ENCODE measurements around the gene NIPAL1.

DNA sequence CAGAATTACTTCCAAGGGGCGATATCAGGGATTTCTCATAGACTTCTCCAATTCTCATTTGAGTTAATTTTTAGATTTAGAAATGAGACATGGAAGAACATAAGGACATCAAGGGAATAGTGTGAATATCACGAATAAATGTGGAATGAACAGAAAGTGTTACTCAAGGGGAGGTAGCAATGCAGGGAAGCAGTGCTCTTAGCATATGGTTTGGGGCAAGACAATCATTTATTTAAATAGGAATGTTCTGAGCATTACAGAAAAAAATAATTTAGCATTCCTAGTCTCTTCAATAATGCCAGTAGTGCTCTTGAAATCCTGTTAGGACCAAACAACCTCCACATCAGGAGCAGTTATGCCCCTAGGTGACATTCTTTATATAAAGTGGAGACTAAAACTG, 61.9 kb downstream of the NIPAL1 start:
- TF ChIP-seq, protein P1, sequence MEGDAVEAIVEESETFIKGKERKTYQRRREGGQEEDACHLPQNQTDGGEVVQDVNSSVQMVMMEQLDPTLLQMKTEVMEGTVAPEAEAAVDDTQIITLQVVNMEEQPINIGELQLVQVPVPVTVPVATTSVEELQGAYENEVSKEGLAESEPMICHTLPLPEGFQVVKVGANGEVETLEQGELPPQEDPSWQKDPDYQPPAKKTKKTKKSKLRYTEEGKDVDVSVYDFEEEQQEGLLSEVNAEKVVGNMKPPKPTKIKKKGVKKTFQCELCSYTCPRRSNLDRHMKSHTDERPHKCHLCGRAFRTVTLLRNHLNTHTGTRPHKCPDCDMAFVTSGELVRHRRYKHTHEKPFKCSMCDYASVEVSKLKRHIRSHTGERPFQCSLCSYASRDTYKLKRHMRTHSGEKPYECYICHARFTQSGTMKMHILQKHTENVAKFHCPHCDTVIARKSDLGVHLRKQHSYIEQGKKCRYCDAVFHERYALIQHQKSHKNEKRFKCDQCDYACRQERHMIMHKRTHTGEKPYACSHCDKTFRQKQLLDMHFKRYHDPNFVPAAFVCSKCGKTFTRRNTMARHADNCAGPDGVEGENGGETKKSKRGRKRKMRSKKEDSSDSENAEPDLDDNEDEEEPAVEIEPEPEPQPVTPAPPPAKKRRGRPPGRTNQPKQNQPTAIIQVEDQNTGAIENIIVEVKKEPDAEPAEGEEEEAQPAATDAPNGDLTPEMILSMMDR (IDR thresholded peaks at IDR 0.05; ENCODE audit: insufficient read depth, low read length) = no peak
- TF ChIP-seq, protein P2, sequence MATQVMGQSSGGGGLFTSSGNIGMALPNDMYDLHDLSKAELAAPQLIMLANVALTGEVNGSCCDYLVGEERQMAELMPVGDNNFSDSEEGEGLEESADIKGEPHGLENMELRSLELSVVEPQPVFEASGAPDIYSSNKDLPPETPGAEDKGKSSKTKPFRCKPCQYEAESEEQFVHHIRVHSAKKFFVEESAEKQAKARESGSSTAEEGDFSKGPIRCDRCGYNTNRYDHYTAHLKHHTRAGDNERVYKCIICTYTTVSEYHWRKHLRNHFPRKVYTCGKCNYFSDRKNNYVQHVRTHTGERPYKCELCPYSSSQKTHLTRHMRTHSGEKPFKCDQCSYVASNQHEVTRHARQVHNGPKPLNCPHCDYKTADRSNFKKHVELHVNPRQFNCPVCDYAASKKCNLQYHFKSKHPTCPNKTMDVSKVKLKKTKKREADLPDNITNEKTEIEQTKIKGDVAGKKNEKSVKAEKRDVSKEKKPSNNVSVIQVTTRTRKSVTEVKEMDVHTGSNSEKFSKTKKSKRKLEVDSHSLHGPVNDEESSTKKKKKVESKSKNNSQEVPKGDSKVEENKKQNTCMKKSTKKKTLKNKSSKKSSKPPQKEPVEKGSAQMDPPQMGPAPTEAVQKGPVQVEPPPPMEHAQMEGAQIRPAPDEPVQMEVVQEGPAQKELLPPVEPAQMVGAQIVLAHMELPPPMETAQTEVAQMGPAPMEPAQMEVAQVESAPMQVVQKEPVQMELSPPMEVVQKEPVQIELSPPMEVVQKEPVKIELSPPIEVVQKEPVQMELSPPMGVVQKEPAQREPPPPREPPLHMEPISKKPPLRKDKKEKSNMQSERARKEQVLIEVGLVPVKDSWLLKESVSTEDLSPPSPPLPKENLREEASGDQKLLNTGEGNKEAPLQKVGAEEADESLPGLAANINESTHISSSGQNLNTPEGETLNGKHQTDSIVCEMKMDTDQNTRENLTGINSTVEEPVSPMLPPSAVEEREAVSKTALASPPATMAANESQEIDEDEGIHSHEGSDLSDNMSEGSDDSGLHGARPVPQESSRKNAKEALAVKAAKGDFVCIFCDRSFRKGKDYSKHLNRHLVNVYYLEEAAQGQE (IDR thresholded peaks at IDR 0.05; ENCODE audit: insufficient replicate concordance, low read depth) = no peak
- TF ChIP-seq POLR2AphosphoS5 (IDR thresholded peaks at IDR 0.05; ENCODE audit: low read depth) (no peak), GABPA (IDR thresholded peaks at IDR 0.05; ENCODE audit: low read depth) (no peak)
